HEK293 (cell line): ENCODE results near the gene SSH3.
A peak's percentile ranks its signal among the peaks of the same experiment; 100 is the strongest.

Experiments used
- CTCF ChIA-PET: fragments of 350-600 bp; formaldehyde crosslinking; extraction: SDS; loops from one replicate; lab custom pipeline; 2021; ENCODE audit warnings: antibody characterized with exemption; lab: Yijun Ruan, JAX
- POLR2A ChIA-PET: fragments of 300-600 bp; formaldehyde crosslinking; extraction: SDS; loops from one replicate; lab custom pipeline; 2020; ENCODE audit warnings: antibody characterized with exemption, inconsistent platforms; lab: Yijun Ruan, JAX
- H3K27ac ChIP-seq: fragments of 200-500 bp; sonication (Bioruptor generic); 2 replicates; pipeline ENCODE4 v1.5.1; 2014; ENCODE audit warnings: low read depth, low read length, control low read depth, inconsistent platforms; ENCODE audit errors: extremely low read depth
- H3K36me3 ChIP-seq, 2 experiments: fragments of 200-500 bp in 1 of 2; sonication (Bioruptor generic) in 1 of 2; 1 replicate in 1 of 2; 2 replicates in 1 of 2; pipeline ENCODE4 v1.5.1; 2014 to 2017; ENCODE audit warnings: inconsistent platforms in 2 of 2, low read length in 2 of 2; ENCODE audit not compliant: control insufficient read depth in 2 of 2, insufficient read depth in 1 of 2
- H3K4me1 ChIP-seq: fragments of 200-500 bp; sonication (Bioruptor generic); 2 replicates; pipeline ENCODE4 v1.5.1; 2014; ENCODE audit warnings: mild to moderate bottlenecking, low read length, inconsistent platforms; ENCODE audit not compliant: control insufficient read depth, insufficient read depth
- H3K4me3 ChIP-seq: 2 replicates; pipeline ENCODE4 v1.5.1; 2011; ENCODE audit warnings: low read depth, mild to moderate bottlenecking, control low read depth, low read length, moderate library complexity
- H3K9me3 ChIP-seq: fragments of 200-500 bp; sonication (Bioruptor generic); 2 replicates; pipeline ENCODE4 v1.5.1; 2014; ENCODE audit warnings: low read depth, low read length, inconsistent platforms; ENCODE audit not compliant: control insufficient read depth, insufficient read depth
- KLF1 ChIP-seq: fragments of 450-650 bp; formaldehyde crosslinking; IDR thresholded peaks from 2 replicates; pipeline ENCODE4 v1.5.1; 2016; ENCODE audit warnings: missing biosample characterization, missing genetic modification characterization
- KLF9 ChIP-seq: fragments of 450-650 bp; formaldehyde crosslinking; IDR thresholded peaks from 2 replicates; pipeline ENCODE4 v1.5.1; 2016; ENCODE audit warnings: missing biosample characterization, missing genetic modification characterization, low read depth
- SP2 ChIP-seq: fragments of 450-650 bp; formaldehyde crosslinking; IDR thresholded peaks from 2 replicates; pipeline ENCODE4 v1.5.1; 2016; ENCODE audit warnings: missing biosample characterization, missing genetic modification characterization
- ZIC2 ChIP-seq: fragments of 450-650 bp; formaldehyde crosslinking; IDR thresholded peaks from 2 replicates; pipeline ENCODE4 v1.5.1; 2016; ENCODE audit warnings: missing biosample characterization, missing genetic modification characterization
- ZNF121 ChIP-seq: fragments of 450-650 bp; formaldehyde crosslinking; IDR thresholded peaks from 2 replicates; pipeline ENCODE4 v1.5.1; 2016; ENCODE audit warnings: missing biosample characterization, missing genetic modification characterization
- ZNF341 ChIP-seq: fragments of 450-650 bp; formaldehyde crosslinking; IDR thresholded peaks from 2 replicates; pipeline ENCODE4; 2016; ENCODE audit warnings: low read depth, missing biosample characterization, missing genetic modification characterization
- ZNF621 ChIP-seq: fragments of 450-650 bp; formaldehyde crosslinking; IDR thresholded peaks from 2 replicates; pipeline ENCODE4 v1.5.1; 2017; ENCODE audit warnings: missing biosample characterization, missing genetic modification characterization
- ZXDB ChIP-seq: fragments of 450-650 bp; formaldehyde crosslinking; IDR thresholded peaks from 2 replicates; pipeline ENCODE4 v1.5.1; 2016; ENCODE audit warnings: missing biosample characterization, missing genetic modification characterization
- TF ChIP-seq, protein P1 (sequence below): fragments of 450-650 bp; formaldehyde crosslinking; IDR thresholded peaks from 2 replicates; pipeline ENCODE4 v1.5.1; 2016; ENCODE audit warnings: missing biosample characterization, missing genetic modification characterization
- TF ChIP-seq, protein P2 (sequence below): fragments of 450-650 bp; formaldehyde crosslinking; IDR thresholded peaks from 2 replicates; pipeline ENCODE4 v1.5.1; 2016; ENCODE audit warnings: missing biosample characterization, missing genetic modification characterization
- TF ChIP-seq, protein P3 (sequence below): fragments of 450-650 bp; formaldehyde crosslinking; IDR thresholded peaks from 2 replicates; pipeline ENCODE4 v1.5.1; 2016; ENCODE audit warnings: missing biosample characterization, missing genetic modification characterization
- TF ChIP-seq, protein P4 (sequence below): fragments of 450-650 bp; formaldehyde crosslinking; conservative IDR thresholded peaks from 2 replicates; pipeline ENCODE4 v1.5.1; 2016; ENCODE audit warnings: low read depth, missing biosample characterization, missing genetic modification characterization
- TF ChIP-seq, protein P5 (sequence below): fragments of 450-650 bp; IDR thresholded peaks from 2 replicates; pipeline ENCODE4 v1.5.1; 2018; ENCODE audit warnings: missing biosample characterization, mild to moderate bottlenecking, missing genetic modification characterization
- TF ChIP-seq, protein P6 (sequence below): fragments of 450-650 bp; formaldehyde crosslinking; IDR thresholded peaks from 2 replicates; pipeline ENCODE4 v1.5.1; 2017; ENCODE audit warnings: missing biosample characterization, missing genetic modification characterization

Gene SSH3

DNA sequence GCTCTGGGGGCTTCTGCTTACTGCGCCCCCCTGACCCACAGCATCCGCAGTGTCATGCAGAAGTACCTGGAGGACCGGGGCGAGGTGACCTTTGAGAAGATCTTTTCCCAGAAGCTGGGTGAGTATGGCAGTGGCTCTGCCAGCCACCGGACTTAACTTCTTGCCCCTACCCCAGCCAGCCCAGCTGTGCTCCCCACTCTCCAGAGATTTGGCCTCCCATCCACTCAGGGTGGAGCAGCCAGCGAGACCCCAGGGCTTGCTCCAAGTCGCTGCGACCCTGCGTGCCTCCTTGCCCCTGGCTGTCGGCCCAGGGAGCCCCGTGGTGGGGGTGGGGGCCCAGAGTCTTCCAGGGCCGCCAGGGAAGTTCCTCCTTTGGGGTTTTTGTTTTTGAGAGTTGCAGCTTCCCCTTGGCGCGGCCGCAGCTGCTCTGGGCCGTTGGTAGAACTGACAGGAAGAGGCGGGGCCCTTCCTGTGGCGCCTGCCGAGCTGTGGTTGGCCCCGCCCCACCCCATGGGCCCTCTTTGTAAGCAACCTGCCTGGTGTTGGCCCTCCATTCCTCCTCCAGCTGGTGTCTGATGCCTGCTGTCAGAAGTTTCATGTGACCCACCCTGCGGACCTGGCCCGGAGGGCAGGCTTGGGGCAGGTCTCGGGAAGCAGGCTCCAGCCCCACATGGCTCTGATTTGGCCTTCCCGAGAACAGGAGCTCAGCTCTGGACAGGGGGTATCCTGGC, 25.9 kb upstream of the SSH3 start:
- H3K27ac ChIP-seq = peak overlapping the region; percentile 93
- H3K4me1 ChIP-seq = peaks cover 4% of the 10 kb centered on the region
- ChIA-PET POLR2A (interaction anchor here (0.6 to 1.7 kb wide), 4 partner anchors 11 to 14 kb away, joined by 3 to 11 read pairs (median 4); partner anchors contain the start of genes ANKRD13D and GRK2), CTCF (interaction anchor here (0.7 to 1.5 kb wide), 6 partner anchors 10 to 514 kb away, joined by 3 to 6 read pairs (median 4); no protein-coding TSS in a partner anchor)
- peak; percentile 58; the same call in 1 of the 2 replicates for TF ChIP-seq KLF1 (tag by site-specific recombination)
- TF ChIP-seq, protein P1, sequence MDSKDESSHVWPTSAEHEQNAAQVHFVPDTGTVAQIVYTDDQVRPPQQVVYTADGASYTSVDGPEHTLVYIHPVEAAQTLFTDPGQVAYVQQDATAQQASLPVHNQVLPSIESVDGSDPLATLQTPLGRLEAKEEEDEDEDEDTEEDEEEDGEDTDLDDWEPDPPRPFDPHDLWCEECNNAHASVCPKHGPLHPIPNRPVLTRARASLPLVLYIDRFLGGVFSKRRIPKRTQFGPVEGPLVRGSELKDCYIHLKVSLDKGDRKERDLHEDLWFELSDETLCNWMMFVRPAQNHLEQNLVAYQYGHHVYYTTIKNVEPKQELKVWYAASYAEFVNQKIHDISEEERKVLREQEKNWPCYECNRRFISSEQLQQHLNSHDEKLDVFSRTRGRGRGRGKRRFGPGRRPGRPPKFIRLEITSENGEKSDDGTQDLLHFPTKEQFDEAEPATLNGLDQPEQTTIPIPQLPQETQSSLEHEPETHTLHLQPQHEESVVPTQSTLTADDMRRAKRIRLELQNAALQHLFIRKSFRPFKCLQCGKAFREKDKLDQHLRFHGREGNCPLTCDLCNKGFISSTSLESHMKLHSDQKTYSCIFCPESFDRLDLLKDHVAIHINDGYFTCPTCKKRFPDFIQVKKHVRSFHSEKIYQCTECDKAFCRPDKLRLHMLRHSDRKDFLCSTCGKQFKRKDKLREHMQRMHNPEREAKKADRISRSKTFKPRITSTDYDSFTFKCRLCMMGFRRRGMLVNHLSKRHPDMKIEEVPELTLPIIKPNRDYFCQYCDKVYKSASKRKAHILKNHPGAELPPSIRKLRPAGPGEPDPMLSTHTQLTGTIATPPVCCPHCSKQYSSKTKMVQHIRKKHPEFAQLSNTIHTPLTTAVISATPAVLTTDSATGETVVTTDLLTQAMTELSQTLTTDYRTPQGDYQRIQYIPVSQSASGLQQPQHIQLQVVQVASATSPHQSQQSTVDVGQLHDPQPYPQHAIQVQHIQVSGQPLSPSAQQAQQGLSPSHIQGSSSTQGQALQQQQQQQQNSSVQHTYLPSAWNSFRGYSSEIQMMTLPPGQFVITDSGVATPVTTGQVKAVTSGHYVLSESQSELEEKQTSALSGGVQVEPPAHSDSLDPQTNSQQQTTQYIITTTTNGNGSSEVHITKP (tag by site-specific recombination) = peak; percentile 64
- TF ChIP-seq, protein P2, sequence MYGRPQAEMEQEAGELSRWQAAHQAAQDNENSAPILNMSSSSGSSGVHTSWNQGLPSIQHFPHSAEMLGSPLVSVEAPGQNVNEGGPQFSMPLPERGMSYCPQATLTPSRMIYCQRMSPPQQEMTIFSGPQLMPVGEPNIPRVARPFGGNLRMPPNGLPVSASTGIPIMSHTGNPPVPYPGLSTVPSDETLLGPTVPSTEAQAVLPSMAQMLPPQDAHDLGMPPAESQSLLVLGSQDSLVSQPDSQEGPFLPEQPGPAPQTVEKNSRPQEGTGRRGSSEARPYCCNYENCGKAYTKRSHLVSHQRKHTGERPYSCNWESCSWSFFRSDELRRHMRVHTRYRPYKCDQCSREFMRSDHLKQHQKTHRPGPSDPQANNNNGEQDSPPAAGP (tag by site-specific recombination) = 0 out of 2 replicates have a peak, but pooled peaks have one; percentile 29
- peak; percentile 45 for TF ChIP-seq SP2 (tag by site-specific recombination)
- peak; percentile 100 for TF ChIP-seq ZXDB (tag by site-specific recombination)
- TF ChIP-seq, protein P3, sequence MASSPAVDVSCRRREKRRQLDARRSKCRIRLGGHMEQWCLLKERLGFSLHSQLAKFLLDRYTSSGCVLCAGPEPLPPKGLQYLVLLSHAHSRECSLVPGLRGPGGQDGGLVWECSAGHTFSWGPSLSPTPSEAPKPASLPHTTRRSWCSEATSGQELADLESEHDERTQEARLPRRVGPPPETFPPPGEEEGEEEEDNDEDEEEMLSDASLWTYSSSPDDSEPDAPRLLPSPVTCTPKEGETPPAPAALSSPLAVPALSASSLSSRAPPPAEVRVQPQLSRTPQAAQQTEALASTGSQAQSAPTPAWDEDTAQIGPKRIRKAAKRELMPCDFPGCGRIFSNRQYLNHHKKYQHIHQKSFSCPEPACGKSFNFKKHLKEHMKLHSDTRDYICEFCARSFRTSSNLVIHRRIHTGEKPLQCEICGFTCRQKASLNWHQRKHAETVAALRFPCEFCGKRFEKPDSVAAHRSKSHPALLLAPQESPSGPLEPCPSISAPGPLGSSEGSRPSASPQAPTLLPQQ (tag by site-specific recombination) = no peak
- TF ChIP-seq, protein P4, sequence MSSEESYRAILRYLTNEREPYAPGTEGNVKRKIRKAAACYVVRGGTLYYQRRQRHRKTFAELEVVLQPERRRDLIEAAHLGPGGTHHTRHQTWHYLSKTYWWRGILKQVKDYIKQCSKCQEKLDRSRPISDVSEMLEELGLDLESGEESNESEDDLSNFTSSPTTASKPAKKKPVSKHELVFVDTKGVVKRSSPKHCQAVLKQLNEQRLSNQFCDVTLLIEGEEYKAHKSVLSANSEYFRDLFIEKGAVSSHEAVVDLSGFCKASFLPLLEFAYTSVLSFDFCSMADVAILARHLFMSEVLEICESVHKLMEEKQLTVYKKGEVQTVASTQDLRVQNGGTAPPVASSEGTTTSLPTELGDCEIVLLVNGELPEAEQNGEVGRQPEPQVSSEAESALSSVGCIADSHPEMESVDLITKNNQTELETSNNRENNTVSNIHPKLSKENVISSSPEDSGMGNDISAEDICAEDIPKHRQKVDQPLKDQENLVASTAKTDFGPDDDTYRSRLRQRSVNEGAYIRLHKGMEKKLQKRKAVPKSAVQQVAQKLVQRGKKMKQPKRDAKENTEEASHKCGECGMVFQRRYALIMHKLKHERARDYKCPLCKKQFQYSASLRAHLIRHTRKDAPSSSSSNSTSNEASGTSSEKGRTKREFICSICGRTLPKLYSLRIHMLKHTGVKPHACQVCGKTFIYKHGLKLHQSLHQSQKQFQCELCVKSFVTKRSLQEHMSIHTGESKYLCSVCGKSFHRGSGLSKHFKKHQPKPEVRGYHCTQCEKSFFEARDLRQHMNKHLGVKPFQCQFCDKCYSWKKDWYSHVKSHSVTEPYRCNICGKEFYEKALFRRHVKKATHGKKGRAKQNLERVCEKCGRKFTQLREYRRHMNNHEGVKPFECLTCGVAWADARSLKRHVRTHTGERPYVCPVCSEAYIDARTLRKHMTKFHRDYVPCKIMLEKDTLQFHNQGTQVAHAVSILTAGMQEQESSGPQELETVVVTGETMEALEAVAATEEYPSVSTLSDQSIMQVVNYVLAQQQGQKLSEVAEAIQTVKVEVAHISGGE (tag by site-specific recombination) = 0 out of 2 replicates have a peak, but pooled peaks have one; percentile 24
- TF ChIP-seq, protein P5, sequence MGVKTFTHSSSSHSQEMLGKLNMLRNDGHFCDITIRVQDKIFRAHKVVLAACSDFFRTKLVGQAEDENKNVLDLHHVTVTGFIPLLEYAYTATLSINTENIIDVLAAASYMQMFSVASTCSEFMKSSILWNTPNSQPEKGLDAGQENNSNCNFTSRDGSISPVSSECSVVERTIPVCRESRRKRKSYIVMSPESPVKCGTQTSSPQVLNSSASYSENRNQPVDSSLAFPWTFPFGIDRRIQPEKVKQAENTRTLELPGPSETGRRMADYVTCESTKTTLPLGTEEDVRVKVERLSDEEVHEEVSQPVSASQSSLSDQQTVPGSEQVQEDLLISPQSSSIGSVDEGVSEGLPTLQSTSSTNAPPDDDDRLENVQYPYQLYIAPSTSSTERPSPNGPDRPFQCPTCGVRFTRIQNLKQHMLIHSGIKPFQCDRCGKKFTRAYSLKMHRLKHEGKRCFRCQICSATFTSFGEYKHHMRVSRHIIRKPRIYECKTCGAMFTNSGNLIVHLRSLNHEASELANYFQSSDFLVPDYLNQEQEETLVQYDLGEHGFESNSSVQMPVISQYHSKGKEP (tag by site-specific recombination) = peak; percentile 68; the same call in 1 of the 2 replicates
- TF ChIP-seq ZIC2 (tag by site-specific recombination) = peak; percentile 57; the same call in 1 of the 2 replicates
- TF ChIP-seq, protein P6, sequence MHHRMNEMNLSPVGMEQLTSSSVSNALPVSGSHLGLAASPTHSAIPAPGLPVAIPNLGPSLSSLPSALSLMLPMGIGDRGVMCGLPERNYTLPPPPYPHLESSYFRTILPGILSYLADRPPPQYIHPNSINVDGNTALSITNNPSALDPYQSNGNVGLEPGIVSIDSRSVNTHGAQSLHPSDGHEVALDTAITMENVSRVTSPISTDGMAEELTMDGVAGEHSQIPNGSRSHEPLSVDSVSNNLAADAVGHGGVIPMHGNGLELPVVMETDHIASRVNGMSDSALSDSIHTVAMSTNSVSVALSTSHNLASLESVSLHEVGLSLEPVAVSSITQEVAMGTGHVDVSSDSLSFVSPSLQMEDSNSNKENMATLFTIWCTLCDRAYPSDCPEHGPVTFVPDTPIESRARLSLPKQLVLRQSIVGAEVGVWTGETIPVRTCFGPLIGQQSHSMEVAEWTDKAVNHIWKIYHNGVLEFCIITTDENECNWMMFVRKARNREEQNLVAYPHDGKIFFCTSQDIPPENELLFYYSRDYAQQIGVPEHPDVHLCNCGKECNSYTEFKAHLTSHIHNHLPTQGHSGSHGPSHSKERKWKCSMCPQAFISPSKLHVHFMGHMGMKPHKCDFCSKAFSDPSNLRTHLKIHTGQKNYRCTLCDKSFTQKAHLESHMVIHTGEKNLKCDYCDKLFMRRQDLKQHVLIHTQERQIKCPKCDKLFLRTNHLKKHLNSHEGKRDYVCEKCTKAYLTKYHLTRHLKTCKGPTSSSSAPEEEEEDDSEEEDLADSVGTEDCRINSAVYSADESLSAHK = peak; percentile 66; the same call in 1 of the 2 replicates
- peak; percentile 57; the same call in 1 of the 2 replicates for TF ChIP-seq KLF9 (tag by site-specific recombination)
- TF ChIP-seq ZNF341 = 0 out of 2 replicates have a peak, but pooled peaks have one; percentile 13
- TF ChIP-seq ZNF121 (tag by site-specific recombination) = no peak
- TF ChIP-seq ZNF621 (tag by site-specific recombination) = no peak
- no peaks in the 10 kb centered on the region for H3K9me3 ChIP-seq
- H3K36me3 ChIP-seq = peaks cover 0 to 65% of the 10 kb centered on the region in 2 experiments; a peak in 1 of 3 replicates
- H3K4me3 ChIP-seq = no peak overlapping the region
